Thyroid gland (tissue), 4 donors: Measurements from ENCODE around the gene CDH16.

Experiments used
- POLR2A ChIP-seq, 2 donors: fragments of 450-650 bp; IDR thresholded peaks; one replicate each; pipeline ENCODE4 v1.6.1; 2017; ENCODE audit warnings: antibody characterized with exemption in 2 of 2, mild to moderate bottlenecking in 2 of 2, moderate library complexity in 1 of 2
- TF ChIP-seq, protein P1 (sequence below), 6 experiments: fragments of 200-600 bp in 3 of 6; fragments of 450-650 bp in 3 of 6; sonication (generic) in 3 of 6; IDR thresholded peaks; one replicate each; pipeline ENCODE4 v1.5.1; 2016 to 2019; ENCODE audit warnings: antibody characterized with exemption in 6 of 6, mild to moderate bottlenecking in 2 of 6, inconsistent platforms in 1 of 6, moderate library complexity in 1 of 6

DNA sequence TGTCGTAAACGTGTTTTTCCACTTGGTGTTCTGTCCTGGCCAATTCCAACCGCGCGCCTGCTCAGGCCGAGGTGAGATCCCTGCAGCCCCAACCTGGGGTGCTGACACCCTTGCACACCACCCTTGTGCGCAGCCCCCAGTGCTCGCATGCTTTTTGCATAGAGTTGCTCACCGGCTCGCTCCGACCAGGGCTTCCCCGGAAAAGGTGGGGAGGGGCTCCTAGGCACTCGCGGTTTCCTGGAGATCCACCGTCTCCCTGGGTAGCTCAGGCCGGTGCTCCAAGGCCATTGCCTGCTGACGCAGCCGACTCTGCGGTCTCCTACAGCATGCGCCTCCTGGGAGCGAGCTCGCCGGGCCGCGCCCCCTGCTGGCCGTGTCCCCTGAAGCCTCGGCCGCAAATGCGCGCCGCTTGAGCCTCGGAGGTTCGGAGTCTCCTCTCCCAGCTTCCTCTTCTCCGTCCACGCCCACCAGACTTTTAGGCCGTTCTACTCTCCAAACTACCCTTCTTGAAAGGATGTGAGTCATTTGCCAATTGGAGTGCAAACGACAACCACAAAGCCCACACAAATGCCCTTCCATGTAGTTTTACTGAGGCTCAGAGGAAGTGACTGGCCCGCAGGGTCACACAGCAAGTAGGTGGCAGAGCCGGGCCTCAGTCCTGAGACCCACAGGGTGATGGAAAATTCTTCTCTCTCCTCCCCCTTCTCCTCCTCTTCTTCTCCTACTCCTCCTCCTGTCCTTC is 45.6 kb downstream of the CDH16 start:
- TF ChIP-seq, protein P1, sequence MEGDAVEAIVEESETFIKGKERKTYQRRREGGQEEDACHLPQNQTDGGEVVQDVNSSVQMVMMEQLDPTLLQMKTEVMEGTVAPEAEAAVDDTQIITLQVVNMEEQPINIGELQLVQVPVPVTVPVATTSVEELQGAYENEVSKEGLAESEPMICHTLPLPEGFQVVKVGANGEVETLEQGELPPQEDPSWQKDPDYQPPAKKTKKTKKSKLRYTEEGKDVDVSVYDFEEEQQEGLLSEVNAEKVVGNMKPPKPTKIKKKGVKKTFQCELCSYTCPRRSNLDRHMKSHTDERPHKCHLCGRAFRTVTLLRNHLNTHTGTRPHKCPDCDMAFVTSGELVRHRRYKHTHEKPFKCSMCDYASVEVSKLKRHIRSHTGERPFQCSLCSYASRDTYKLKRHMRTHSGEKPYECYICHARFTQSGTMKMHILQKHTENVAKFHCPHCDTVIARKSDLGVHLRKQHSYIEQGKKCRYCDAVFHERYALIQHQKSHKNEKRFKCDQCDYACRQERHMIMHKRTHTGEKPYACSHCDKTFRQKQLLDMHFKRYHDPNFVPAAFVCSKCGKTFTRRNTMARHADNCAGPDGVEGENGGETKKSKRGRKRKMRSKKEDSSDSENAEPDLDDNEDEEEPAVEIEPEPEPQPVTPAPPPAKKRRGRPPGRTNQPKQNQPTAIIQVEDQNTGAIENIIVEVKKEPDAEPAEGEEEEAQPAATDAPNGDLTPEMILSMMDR (IDR thresholded peaks at IDR 0.05) = peak; percentile 72 to 88 (median 82)
- peak in 1 of 2 donors; percentile 18 for TF ChIP-seq POLR2A (IDR thresholded peaks at IDR 0.05)
